Ecto neural progenitor cell (in vitro differentiated cells): Measurements from ENCODE around the gene TSPAN14.

Experiments
- DNase-seq: peaks from one replicate; pipeline ENCODE4 v3.0.0-alpha.2; 2018; ENCODE audit warnings: low spot score

Gene TSPAN14

DNA sequence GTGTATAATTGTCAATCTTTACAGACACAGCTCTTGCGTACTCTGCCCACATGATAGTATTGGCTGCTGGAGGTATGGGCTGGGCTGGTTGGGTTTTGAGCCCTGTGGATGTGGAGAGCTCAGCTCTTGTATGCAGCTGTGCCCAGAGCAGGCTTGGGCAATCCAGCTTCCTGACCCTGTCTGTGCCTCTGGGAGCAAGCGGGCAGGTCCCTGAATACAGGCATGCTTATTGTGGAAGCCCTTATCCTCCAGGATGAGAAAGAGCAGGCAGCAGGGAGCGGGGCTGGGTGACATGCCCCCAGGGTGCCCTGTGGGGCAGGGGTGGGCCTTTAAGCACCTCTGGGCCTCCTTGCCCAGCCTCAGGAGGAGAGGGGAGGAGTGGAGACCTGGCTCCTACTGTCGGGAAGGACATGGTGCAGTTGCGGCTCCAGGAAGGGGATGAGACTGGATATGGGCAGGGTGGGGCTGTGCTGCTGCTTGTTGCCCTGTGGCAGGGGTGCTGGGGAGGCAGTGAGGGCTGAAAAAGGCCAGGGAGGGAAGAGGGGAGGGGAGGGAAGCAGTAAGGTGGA is 50.9 kb downstream of the TSPAN14 start:
- DNase-seq, result no peak

DNA sequence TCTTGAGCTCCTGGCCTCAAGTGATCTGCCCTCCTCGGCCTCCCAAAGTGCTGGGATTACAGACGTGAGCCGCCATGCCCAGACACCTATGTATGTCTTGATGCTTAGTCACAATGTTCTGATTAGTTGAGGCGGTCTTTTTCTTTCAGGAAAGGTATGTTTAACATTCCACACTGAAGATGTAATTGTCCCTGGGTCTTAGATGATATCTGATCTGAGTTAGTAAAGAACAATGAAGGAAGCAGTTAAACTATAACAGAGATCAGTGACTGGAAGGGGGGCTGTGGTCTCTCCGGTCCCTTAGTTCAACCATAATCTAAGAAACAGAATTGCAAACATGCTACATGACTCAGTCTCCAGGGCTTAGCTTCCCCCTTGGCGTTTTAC is 52.1 kb downstream of the TSPAN14 start:
- DNase-seq, result no peak

DNA sequence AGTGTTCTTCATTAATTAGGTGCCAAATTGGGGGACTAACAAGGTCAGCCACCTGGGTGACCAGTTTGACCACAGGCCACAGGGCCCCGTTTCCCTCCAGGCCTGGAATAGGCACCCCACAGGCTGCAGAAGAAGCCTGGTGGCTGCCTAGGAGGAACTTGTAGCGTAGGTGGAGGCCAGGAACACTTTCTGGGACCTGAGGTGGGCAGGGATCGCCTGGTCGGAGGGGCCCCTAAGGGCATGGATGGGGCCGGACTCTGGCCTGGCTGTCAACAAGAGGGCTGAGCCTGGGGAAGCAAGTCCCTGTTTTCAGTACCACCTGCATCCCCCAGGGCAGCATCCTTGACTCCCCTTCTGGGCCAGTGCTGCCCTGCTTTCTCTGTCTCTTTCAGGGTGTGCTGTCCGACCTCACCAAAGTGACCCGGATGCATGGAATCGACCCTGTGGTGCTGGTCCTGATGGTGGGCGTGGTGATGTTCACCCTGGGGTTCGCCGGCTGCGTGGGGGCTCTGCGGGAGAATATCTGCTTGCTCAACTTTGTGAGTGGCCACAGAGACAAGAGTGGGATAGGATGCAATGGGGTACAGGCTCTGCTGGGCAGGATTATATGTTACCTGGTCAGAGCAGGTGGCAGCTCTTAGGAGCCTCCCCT is 52.9 kb downstream of the TSPAN14 start:
- no peak for DNase-seq

DNA sequence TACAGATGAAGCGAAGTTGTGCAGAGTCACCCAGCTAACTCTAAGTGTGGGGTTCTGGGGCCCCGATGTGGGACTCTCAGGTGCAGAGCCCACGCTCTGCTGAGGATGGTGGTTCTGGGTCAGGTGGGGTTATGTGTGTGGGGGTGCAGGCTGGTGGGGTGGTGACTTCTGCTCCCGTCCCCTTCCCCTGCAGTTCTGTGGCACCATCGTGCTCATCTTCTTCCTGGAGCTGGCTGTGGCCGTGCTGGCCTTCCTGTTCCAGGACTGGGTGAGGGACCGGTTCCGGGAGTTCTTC is 54.9 kb downstream of the TSPAN14 start:
- no peak for DNase-seq

DNA sequence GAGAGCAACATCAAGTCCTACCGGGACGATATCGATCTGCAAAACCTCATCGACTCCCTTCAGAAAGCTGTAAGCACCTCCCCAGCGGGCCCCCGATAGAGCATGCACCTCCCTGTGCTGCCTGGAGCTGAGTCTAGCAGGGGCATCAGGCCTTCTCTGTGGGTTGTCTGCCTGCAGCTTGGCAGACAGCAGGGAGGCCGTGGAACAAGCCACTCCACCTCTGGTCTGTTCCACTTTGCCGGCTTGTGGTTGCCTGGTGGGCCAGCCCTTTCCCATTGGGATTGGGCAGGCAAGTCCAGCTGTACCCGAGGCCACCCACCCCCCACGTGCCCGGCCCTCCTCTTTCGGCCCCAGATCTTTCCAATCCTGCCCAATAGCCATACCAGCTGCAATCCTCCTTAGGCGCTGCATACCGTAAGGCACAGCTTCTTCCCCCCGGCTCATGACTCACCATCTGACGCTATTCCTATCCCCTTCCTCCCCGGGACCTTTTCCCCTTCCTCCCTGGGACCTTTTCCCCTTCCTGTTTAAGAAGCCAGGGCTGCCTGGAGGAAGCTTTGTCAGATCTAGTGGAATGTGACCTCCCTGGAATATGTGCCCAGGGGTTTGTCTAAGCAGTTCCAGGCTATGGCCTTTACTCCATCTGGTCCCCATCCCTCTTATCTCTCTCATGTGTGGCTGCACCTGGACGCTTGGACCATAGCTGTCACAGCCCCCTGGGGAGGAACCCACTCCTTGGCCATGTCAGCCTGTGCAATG is 55.5 kb downstream of the TSPAN14 start:
- DNase-seq, result no peak

DNA sequence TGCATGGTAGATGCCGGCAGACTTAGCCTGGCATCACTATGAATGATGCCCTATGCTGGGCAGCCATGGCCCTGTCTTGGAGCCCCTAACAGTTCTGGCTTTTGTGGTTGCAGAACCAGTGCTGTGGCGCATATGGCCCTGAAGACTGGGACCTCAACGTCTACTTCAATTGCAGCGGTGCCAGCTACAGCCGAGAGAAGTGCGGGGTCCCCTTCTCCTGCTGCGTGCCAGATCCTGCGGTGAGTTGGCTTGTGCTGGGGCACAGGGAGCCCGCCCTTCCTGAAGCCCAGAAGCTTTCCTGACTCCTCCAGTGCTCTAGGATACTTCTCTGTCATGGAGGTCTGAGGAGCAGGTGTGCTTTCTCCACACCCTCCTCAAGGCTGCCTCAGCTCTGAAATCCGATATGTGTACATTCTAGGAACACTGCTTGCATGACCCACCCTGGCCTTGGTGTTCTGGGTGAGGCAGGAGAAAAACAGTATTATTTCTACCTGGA is 58.0 kb downstream of the TSPAN14 start:
- no peak for DNase-seq

DNA sequence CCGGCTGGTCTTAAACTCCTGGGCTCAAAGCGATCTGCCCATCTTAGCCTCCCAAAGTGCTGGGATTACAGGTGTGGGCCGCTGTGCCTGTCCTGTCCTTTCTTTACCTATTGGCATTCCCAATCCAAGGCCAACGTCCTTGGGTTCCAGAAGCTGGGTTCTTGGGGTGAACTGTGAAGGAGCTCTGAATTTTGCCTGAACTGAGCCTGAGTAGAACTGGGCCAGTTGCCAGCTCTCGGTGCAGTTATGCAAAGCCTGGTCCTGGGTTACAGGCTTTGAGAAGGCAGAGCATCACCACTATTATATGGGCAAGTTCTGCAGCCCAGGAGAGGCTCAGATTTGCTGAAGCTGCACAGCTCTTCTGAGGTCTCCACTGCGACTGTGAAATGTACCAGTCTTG is 59.0 kb downstream of the TSPAN14 start:
- DNase-seq, result no peak

DNA sequence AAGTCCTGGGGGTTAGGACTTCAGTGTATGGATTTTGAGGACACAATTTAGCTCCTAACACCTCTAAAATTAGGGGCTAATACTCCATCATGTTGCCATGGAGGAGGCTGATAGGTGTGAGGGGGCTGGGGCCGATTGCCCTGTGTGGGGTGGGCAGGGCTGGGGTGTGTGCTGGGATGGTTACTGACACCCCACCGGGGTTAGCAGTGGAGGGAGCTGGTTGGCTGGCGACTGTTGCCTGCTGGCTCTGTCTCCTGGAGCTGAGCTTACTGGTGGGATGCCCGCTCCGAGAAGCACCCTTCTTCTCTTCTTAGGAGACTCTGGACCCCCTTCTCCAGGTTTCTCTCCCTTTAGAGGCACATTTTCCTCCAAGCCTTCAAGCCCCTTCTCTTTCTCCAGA is 61.4 kb downstream of the TSPAN14 start:
- DNase-seq, result no peak

DNA sequence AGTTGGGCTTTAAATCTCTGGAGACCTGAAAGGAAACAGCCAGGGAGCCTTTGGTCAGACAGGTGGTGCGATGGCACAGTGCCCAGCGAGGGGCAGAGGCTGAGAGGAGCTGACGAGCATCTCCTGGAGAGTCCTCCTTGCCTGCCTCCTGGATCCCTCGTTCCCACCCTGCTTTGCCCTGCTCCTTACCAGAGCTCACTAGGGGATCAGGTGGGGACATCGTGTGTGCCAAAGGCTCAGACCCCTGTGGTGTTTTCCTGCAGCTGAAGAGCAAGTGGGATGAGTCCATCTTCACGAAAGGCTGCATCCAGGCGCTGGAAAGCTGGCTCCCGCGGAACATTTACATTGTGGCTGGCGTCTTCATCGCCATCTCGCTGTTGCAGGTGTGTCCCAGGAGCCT is 61.8 kb downstream of the TSPAN14 start:
- no peak for DNase-seq

DNA sequence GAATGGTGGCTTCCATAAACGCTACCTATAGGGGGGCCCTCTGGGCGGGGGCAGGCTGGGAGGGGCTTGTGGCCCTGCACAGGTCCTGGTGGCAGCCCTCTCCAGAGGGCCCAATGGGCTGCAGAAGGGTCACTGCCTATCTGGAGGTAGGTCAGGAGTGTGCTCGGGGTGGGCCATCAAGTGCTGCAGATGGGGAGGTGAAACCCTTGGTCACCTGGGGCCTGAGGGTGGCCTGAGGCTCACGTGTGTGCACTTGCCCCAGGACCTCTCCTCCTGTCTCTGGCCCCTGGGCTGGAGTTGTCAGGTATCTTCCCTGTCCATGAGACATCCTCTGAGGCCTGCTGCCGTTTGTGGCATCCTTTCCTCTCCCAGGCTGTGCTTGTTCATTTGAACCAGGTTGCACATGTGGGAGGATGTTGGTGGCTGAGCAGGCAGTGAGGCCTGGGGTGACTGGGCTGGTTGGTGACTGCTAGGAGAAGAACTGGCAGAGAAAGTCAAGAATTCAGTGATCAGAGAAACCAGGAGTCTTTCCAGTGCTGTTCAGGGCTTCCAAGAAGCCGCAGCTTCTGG is 62.5 kb downstream of the TSPAN14 start:
- DNase-seq, result no peak

DNA sequence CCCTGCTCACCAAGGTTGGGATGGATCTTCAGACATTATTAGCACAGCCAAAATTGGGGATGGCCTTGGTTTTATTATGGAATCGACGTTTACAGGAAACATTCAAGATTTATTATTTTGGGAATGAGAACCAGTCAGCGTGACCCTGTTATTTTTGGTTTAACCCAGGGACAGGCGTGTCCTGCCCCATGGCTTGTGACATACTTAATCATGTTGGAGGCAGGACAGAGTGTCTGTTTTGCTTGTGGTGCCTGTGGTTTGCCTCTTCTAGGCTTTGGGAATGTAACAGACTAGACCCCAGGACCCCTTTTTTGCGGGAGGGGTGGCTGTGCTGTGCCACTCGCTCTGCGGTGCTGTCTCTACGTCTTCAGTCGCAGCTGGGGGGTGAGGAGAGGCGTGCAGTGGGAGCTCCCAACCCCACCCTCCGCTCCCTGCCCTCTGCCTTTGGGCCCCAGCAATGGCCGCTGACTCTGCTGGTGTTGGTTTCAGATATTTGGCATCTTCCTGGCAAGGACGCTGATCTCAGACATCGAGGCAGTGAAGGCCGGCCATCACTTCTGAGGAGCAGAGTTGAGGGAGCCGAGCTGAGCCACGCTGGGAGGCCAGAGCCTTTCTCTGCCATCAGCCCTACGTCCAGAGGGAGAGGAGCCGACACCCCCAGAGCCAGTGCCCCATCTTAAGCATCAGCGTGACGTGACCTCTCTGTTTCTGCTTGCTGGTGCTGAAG is 63.5 kb downstream of the TSPAN14 start:
- DNase-seq, result no peak

DNA sequence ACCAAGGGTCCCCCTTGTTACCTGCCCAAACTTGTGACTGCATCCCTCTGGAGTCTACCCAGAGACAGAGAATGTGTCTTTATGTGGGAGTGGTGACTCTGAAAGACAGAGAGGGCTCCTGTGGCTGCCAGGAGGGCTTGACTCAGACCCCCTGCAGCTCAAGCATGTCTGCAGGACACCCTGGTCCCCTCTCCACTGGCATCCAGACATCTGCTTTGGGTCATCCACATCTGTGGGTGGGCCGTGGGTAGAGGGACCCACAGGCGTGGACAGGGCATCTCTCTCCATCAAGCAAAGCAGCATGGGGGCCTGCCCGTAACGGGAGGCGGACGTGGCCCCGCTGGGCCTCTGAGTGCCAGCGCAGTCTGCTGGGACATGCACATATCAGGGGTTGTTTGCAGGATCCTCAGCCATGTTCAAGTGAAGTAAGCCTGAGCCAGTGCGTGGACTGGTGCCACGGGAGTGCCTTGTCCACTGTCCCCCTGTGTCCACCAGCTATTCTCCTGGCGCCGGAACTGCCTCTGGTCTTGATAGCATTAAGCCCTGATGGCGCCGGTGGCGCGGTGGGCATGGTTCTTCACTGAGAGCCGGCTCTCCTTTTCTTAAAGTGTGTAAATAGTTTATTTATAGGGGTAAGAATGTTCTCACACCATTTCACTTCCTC is 64.2 kb downstream of the TSPAN14 start:
- no peak for DNase-seq

DNA sequence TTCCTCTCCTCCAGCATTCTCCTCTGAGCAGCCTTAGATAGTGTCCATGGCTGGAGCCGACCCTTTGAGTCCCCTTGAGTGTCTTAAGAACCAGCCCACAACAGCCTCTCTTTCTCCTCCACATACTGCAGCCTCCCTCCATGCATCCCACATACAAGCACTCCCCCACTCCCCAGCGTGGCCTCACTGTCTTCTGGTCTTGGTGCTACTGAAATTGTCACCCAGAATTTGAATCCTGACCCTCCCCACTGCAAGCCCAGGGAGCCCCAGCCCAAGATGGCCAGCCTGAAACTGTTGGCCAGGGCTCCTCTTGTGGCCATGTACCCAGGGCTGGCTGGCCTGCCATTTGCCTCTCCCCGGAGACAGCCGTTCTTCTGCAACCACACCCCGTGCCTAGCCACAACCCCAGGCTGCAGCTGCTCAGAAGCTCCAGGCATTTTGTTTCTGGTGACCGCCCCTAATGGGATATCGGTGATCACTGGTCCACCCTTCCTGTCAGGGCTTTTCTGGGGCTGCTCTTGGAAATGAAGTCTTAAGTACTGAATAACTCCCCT is 64.8 kb downstream of the TSPAN14 start:
- DNase-seq, result no peak

DNA sequence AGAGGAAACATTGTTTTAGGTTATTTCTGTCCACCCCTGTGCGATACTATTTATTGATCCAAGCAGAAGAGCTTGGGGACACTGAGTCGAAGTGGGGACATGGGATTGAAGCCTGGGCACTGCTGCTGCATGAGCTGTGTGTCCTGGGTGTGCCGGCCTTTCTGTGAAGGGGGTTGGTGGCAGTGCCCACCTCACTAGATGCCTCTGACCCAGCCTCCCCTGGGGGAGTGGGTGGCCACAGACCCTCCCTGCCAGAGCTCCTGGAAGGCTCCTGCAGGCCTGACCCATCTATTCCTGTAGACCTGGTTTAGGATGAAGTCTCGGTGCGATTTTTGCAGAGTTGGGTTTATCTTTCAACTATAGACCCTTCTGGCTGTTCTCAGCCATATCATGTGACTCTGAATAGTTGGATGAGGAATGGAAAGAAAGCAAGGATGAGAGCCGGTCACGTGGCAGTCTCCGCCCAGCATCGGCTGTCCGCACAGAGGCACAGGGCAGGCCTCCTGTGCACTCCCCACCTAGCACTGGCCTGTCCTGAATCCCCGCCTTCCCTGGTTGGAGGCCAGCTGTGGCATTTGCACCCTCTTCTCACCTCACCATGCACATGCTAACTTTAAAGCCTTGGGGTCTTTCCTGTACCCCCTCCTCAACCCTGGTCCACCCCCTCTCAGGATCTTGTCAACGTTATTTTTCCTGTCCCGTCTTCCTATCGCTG is 66.0 kb downstream of the TSPAN14 start:
- no peak for DNase-seq

DNA sequence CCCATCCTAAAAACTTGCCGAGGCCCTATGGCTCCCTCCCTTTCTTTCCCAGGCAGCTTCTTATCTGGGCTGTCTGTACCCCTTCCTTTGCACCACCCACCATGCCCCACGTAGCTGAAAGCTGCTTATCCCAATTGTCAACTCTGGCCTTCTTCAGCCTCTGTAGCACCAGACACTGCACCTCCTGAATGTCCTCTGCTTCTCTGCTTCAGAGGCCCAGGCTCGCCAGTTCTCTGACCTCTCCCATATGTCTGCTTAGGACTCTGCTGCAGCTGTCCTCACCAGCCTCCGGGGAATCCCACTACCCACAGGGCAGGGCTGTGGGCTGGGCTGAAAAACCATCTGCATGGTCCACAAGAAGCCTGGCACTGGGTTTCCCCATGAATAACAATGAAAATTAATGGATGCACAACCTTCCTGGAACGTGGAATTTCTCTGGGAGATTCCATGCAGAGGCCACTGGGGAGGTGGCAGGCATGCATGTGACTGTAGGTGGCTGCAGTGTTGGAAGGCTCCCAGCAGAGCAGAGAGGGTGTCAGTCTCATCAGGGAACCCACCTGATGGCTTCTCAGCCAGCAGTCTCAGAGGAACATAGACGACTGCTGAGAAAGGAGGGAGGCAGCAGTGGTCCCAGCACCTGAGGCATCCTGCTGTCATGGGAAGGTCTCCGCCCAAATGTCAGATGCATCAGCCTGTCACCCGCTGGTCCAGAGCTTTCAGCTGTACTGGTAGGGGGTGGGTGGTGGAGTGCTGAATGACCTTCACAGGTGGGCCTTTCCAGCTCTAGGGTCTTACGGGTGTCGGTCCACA is 66.8 kb downstream of the TSPAN14 start:
- no peak for DNase-seq

DNA sequence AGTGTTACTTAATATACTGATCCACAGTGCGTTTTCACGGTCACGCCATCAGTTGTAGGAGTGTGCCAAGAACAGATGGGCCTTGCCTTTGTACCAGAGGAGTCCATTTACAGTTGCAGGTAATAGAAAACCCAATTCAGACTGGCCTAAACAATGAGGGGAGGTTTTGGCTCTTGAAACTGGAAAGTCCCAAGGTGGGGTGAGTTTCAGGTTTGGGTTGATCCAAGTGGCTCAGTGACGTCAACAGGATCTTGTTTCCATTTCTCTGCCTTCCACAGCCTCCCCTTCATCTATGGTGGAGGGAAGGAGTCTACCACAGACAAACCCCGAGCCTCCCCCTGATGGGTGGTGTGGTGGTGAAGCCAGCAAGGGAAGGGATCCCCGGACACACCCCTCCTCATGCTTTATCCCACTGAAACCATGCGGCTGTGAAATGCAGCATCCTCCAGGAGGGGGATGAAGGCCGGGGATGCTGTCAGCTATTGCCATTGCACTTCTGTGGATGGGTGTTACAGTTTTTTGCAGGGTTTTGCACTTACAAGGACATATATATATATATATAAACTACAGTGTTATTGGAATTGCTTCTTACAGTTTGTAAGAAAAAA is 68.8 kb downstream of the TSPAN14 start:
- DNase-seq, result no peak

DNA sequence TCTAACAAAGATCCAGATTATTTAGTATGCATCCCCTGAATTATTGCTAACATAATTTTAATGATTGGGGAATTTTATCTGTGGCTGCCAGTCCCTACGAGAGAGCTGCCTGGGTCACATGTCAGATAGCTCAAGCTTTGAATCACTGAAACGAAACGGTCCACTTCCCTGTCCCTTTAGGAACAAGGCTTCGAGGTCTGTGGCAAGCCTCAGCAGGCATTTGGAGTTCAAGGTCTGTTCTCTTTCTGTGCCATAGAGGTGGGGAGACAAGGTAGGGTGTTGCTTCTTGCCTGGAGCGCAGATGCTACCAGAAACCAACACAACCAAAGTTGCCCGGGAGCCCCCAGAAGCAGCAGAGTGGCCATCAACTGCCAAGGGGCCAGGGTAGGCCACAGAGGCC is 69.7 kb downstream of the TSPAN14 start:
- DNase-seq, result no peak

DNA sequence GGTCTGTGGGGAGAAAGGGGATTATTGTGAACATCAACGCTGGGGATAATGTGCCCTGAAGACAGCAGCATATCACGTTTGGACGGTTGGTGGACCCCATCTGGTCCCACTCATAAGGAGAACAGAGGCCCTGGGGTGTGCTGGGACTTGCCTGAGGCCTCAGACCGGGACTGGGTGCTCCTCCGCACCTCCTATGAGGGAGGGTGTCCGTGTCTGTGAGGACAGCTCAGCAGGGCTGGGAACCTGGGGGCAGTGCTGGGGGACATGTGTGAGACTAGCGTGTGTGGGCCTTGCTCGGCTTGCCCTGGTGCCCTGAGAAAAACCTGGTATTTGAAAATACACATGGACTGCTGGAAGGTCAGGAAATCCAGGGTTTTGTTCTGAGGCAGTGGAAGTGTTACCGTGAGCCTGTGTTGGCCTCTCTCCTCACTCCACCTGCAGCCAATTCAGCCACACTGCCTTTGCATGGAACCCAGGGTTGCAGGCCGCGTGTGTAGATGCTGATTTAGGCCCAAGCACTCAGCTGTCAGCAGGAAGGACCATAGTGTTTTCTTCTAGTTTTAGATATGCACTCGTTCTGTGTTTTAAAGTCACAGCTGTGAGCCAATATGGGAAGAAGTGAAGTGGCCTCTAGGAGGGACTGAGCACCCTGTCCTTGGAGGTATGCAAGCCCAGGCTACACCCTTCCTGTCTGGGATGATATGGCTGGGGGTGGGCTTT is 70.2 kb downstream of the TSPAN14 start:
- DNase-seq, result no peak

DNA sequence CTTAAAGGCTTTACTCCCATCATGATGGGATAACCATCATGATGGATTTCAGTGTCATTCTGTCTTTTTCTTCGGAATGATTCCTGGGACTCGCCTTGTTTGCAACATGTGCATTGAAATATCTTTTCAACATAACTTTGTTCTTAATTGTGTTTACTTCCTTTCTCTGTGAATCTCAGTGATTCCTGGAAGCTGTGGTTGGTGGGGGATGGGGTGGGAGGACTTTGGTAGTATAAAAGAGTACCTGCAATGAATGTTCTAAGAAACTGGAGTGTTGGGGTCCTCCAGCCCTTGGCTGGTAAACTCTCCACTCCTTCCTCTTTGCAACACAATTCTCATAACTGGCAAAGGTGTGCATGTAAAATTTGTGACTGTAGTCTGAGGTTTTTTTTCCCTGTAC is 72.1 kb downstream of the TSPAN14 start:
- no peak for DNase-seq
